PC-3 (cell line): ENCODE measurements around the gene FKBP2. TPM values are rescaled to one million over a fixed set of nuclear protein-coding genes. Genes with fewer than 3 reads are reported as not detected.
A peak's percentile ranks its signal among the peaks of the same experiment; 100 is the strongest.

Experiments used
- ATAC-seq: fragments of 200-7000 bp; cut with Tn5 transposase; 2 replicates; pipeline ENCODE4 v1.9.1; 2020; ENCODE audit warnings: mild to moderate bottlenecking, moderate library complexity
- BruUV-seq: library from RNA; stranded (reverse); fragments of 400-500 nt; replicated peaks from 2 replicates; lab custom pipeline; 2021; lab: Mats Ljungman, UMichigan
- CTCF ChIA-PET: fragments of 300-600 bp; sonication (Branson Sonifier 250); formaldehyde crosslinking; loops from one replicate; lab custom pipeline; 2022; ENCODE audit warnings: antibody characterized with exemption; lab: Charles Lee
- POLR2A ChIA-PET: fragments of 300-600 bp; sonication (Branson Sonifier 250); formaldehyde crosslinking; loops from one replicate; lab custom pipeline; 2022; ENCODE audit warnings: antibody characterized with exemption; ENCODE audit not compliant: unreplicated experiment; lab: Charles Lee
- DNase-seq: peaks from one replicate; pipeline ENCODE4 v3.0.0-alpha.2; 2015
- H2AFZ ChIP-seq: fragments of 300-600 bp; sonication (generic); 2 replicates; pipeline ENCODE4 v1.6.0; 2016; ENCODE audit warnings: antibody characterized with exemption, low read length
- H3F3A ChIP-seq: fragments of 300-600 bp; sonication (generic); one replicate; pipeline ENCODE4 v1.6.0; 2017; ENCODE audit warnings: antibody characterized with exemption, low read length, control low read depth, mild to moderate bottlenecking; ENCODE audit not compliant: unreplicated experiment
- H3K27ac ChIP-seq: fragments of 300-600 bp; sonication (generic); 2 replicates; pipeline ENCODE4 v1.5.1; 2016; ENCODE audit warnings: mild to moderate bottlenecking, low read length
- H3K27me3 ChIP-seq: fragments of 300-600 bp; sonication (generic); 2 replicates; pipeline ENCODE4 v1.6.1; 2016; ENCODE audit warnings: low read length, mixed read lengths
- H3K36me3 ChIP-seq: fragments of 300-600 bp; sonication (generic); 2 replicates; pipeline ENCODE4 v1.6.1; 2016; ENCODE audit warnings: low read depth, mixed run types, low read length, mixed read lengths
- H3K4me1 ChIP-seq: fragments of 300-600 bp; sonication (generic); 2 replicates; pipeline ENCODE4 v1.5.1; 2016; ENCODE audit warnings: low read length; ENCODE audit not compliant: insufficient read depth
- H3K4me2 ChIP-seq: fragments of 300-600 bp; sonication (generic); 2 replicates; pipeline ENCODE4 v1.6.0; 2016; ENCODE audit warnings: low read length
- H3K4me3 ChIP-seq: fragments of 300-600 bp; sonication (generic); 2 replicates; pipeline ENCODE4 v1.5.1; 2016; ENCODE audit warnings: mild to moderate bottlenecking, low read length, mixed read lengths
- H3K79me2 ChIP-seq: fragments of 300-600 bp; sonication (generic); 2 replicates; pipeline ENCODE4 v1.6.1; 2017; ENCODE audit warnings: low read length, mixed read lengths
- H3K9ac ChIP-seq: fragments of 300-600 bp; sonication (generic); 2 replicates; pipeline ENCODE4 v1.6.0; 2016; ENCODE audit warnings: mild to moderate bottlenecking, low read length
- H3K9me2 ChIP-seq: fragments of 300-600 bp; sonication (generic); replicated peaks from 2 replicates; pipeline ENCODE4 v1.6.1; 2016; ENCODE audit warnings: mixed run types, low read length, mixed read lengths
- H3K9me3 ChIP-seq: fragments of 300-600 bp; sonication (generic); 2 replicates; pipeline ENCODE4 v1.6.1; 2016; ENCODE audit warnings: low read length, mixed read lengths
- H4K20me1 ChIP-seq: fragments of 300-600 bp; sonication (generic); 2 replicates; pipeline ENCODE4 v1.6.1; 2016; ENCODE audit warnings: low read length, mixed read lengths
- EZH2 ChIP-seq: fragments of 300-600 bp; sonication (generic); IDR thresholded peaks from one replicate; pipeline ENCODE4 v1.6.1; 2017; ENCODE audit warnings: antibody characterized with exemption, mild to moderate bottlenecking, low read length; ENCODE audit not compliant: unreplicated experiment
- EZH2phosphoT487 ChIP-seq: fragments of 300-600 bp; sonication (generic); IDR thresholded peaks from 2 replicates; pipeline ENCODE4 v1.6.1; 2018; ENCODE audit warnings: mild to moderate bottlenecking, antibody characterized with exemption, low read length, borderline replicate concordance
- intact Hi-C: fragments of 100-400 bp; cut with micrococcal nuclease; formaldehyde crosslinking; loops from 2 replicates; pipeline ENCODE4 v1.9.0; 2023
- total RNA-seq: library from RNA; depleted of rRNA; stranded (reverse); fragments of >200 nt; gene quantifications from 2 replicates; pipeline ENCODE4 v1.2.3, GENCODE V29; 2014
- TF ChIP-seq, protein P1 (sequence below): fragments of 300-600 bp; sonication (generic); conservative IDR thresholded peaks from 2 replicates; pipeline ENCODE4 v1.5.1; 2017; ENCODE audit warnings: antibody characterized with exemption, low read depth, mild to moderate bottlenecking, low read length

The FKBP2 gene
- total RNA-seq, 1 experiment from 2014 or later = 215 TPM

DNA sequence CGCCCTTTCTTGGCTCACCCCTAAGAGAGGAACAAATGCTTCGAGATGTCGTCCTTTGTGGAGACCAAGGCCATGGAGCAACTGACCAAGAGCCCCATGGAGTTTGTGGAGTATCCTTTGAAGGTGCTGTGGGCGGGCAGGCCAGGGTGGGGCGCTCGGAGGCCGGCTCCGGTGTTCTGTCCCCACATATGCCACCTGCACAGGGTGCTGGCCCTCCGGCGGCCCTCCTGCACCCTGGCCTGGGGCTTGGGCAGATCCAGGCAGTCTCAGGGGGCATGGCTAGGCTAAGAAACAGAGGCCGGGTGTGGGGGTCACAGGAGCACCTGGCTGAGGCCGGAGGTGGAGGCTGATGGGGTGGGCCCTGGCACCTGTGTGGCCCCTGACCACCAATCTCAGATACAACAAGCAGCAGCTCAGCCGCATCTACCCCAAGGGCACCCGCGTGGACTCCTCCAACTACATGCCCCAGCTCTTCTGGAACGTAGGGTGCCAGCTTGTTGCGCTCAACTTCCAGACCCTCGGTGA lies 20.7 kb downstream of the FKBP2 start:
- H4K20me1 ChIP-seq = 0 out of 2 replicates have a peak, but pooled peaks cover 3% of the 10 kb centered on the region
- no peak overlapping the region for H3K27ac ChIP-seq
- H3K9ac ChIP-seq = no peak overlapping the region
- peaks cover 44% of the 10 kb centered on the region for H3K36me3 ChIP-seq
- no peak overlapping the region for H3K4me3 ChIP-seq
- no peaks in the 10 kb centered on the region for H3K79me2 ChIP-seq
- H3K4me1 ChIP-seq = peaks cover 9% of the 10 kb centered on the region
- DNase-seq (no peak), ATAC-seq (no peak)
- H3K27me3 ChIP-seq = no peaks in the 10 kb centered on the region
- H3K9me2 ChIP-seq = no peaks in the 10 kb centered on the region
- ChIA-PET POLR2A (no interaction called here), CTCF (interaction anchor here (1.0 kb wide), 1 partner anchor 94 kb away, joined by 4 read pairs; no protein-coding TSS in a partner anchor)
- H3K9me3 ChIP-seq = no peaks in the 10 kb centered on the region
- H2AFZ ChIP-seq = no peak overlapping the region
- no peaks in the 10 kb centered on the region for H3F3A ChIP-seq
- TF ChIP-seq EZH2phosphoT487 (no peak), EZH2 (no peak)
- BruUV-seq = no TSS peak
- H3K4me2 ChIP-seq = no peak overlapping the region
- intact Hi-C loops = no loop called here

DNA sequence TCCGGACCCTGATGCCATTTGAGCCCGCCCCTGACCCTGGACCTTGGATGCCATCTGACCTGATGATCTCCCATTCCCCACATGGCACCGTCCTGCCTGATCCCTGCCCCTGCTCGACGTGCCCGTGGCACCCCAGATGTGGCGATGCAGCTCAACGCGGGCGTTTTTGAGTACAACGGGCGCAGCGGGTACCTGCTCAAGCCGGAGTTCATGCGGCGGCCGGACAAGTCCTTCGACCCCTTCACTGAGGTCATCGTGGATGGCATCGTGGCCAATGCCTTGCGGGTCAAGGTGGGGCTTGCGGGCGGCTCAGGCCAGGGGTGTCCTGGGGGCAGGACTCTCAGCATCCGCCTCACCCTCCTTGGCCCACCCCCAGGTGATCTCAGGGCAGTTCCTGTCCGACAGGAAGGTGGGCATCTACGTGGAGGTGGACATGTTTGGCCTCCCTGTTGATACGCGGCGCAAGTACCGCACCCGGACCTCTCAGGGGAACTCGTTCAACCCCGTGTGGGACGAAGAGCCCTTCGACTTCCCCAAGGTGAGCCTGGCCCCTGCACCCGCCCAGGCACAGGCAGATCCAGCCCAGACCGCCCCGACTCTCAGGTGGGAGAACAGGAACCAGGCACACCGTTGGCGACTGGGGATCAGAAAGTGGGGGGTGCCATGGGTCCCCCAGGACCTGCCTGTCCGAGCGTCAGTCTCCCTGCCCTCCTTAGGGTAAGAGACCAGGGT lies 21.5 kb downstream of the FKBP2 start:
- TF ChIP-seq, protein P1, sequence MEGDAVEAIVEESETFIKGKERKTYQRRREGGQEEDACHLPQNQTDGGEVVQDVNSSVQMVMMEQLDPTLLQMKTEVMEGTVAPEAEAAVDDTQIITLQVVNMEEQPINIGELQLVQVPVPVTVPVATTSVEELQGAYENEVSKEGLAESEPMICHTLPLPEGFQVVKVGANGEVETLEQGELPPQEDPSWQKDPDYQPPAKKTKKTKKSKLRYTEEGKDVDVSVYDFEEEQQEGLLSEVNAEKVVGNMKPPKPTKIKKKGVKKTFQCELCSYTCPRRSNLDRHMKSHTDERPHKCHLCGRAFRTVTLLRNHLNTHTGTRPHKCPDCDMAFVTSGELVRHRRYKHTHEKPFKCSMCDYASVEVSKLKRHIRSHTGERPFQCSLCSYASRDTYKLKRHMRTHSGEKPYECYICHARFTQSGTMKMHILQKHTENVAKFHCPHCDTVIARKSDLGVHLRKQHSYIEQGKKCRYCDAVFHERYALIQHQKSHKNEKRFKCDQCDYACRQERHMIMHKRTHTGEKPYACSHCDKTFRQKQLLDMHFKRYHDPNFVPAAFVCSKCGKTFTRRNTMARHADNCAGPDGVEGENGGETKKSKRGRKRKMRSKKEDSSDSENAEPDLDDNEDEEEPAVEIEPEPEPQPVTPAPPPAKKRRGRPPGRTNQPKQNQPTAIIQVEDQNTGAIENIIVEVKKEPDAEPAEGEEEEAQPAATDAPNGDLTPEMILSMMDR = no peak
- TF ChIP-seq EZH2 (no peak), EZH2phosphoT487 (no peak)
- ChIA-PET CTCF (interaction anchor here (1.0 kb wide), 1 partner anchor 93 kb away, joined by 4 read pairs; no protein-coding TSS in a partner anchor), POLR2A (no interaction called here)
- BruUV-seq = no TSS peak
- no peaks in the 10 kb centered on the region for H3K79me2 ChIP-seq
- no peak overlapping the region for H3K9ac ChIP-seq
- H3K9me3 ChIP-seq = no peaks in the 10 kb centered on the region
- H3K4me3 ChIP-seq = no peak overlapping the region
- intact Hi-C loops = no loop called here
- peaks cover 42% of the 10 kb centered on the region for H3K36me3 ChIP-seq
- DNase-seq (no peak), ATAC-seq (no peak)
- H3K27me3 ChIP-seq = no peaks in the 10 kb centered on the region
- peaks cover 8% of the 10 kb centered on the region; the same call in 1 of the 2 replicates for H3K4me1 ChIP-seq
- H3F3A ChIP-seq = no peaks in the 10 kb centered on the region
- H3K9me2 ChIP-seq = no peaks in the 10 kb centered on the region
- H3K4me2 ChIP-seq = no peak overlapping the region
- H4K20me1 ChIP-seq = 0 out of 2 replicates have a peak, but pooled peaks cover 3% of the 10 kb centered on the region
- no peak overlapping the region for H2AFZ ChIP-seq
- H3K27ac ChIP-seq = no peak overlapping the region

DNA sequence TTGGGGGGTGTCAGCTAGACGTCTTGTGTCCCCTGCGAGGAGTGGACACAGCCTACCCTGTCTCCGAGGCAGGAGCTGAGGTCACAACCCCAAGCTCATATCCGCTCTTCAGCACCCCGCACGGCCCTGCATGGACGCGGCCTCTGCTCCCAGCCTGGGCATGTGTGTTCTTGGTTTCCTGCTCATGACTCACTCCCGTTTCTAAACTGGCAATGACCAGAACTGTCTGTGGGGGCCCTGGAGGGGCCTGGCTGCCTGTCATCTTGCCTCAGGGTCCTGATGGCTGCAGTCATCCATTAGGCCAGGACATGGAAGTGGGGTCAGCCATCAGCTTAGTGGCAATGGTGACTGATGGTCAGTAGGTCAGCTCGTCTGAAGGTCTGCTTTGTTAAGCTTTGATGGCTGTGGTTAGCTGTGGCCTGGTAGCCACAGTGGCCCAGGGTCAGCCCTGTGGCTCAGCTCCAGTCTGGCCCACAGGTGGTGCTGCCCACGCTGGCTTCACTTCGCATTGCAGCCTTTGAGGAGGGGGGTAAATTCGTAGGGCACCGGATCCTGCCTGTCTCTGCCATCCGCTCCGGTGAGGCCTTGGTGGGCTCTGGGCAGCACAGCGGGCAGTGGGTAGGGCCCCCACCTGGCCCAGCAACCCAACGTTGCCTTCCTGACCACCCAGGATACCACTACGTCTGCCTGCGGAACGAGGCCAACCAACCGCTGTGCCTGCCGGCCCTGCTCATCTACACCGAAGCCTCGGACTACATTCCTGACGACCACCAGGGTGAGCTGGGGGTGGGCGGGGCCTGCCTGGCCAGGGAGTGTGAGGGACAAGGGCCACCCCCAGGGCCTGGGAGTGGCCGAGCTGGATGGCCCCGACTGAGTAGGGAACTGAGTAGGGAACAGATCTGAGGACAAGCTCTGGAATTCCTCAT lies 22.4 kb downstream of the FKBP2 start:
- Histone ChIP-seq H3K4me1 (peaks cover 13% of the 10 kb centered on the region), H3F3A (no peaks in the 10 kb centered on the region), H2AFZ (no peak overlapping the region), H3K9me3 (no peaks in the 10 kb centered on the region), H3K9me2 (no peaks in the 10 kb centered on the region), H3K27ac (no peak overlapping the region), H3K4me2 (no peak overlapping the region), H3K79me2 (no peaks in the 10 kb centered on the region), H3K4me3 (no peak overlapping the region), H3K27me3 (no peaks in the 10 kb centered on the region), H4K20me1 (0 out of 2 replicates have a peak, but pooled peaks cover 3% of the 10 kb centered on the region), H3K36me3 (peaks cover 42% of the 10 kb centered on the region), H3K9ac (no peak overlapping the region)
- ChIA-PET CTCF (no interaction called here), POLR2A (no interaction called here)
- ATAC-seq = peak; percentile 45
- intact Hi-C loops = no loop called here
- TF ChIP-seq EZH2 = no peak
- TF ChIP-seq, protein P1 = 0 out of 2 replicates have a peak, but pooled peaks have one; percentile 30
- no peak for DNase-seq
- BruUV-seq = no TSS peak
